ENCODE measurements around the gene DOLK.
A peak's percentile ranks its signal among the peaks of the same experiment; 100 is the strongest.
"Not testable (repeated sequence)": the region's sequence is repeated elsewhere in the genome, so short reads cannot be mapped to it uniquely, and the experiment has no call there.

DOLK gene

DNA sequence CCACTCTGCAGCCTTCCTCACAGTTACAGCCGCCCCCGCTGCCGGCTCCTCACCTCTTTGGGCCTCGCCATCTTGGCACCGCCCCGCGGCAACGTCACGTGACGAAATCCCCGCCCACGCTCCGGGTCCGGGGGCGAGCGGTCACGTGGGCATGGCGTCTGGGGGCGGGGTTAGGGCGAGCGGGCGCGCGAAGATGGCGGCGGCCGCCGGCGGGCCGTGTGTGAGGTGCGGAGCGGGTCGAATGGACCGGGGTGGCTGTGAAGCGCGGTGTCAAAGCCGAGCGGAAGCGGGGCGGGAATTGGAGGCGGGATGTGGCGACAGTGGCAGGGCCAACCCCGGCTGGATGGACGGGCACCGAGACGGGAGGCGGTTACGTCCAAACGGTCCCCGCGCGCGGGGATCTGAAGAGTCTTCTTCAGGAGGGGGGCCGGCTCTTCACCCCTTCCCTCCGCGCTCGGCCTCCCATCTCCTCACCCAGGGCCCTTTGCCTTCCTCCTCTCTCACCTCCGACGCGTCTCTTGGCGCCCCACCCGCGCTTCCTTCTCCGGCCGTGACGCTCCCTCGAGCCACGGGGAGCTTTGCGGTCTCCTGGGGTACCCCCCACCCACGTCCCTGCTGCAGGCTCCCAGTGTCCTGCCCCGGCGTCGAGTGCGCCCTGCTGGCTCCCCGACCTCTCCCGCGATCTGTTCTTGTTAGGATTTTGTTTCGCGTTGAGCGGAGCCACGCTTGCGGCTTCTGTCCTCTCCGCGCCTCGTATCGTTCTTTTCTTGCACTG is at the start of gene DOLK, which contains the start of gene NUP188:
Gene DOLK (minus strand): TSS at position 77 of the 775 bp plus-strand sequence. CDS start 300 bp downstream, outside the sequence.
Gene NUP188 (plus strand): TSS at position 173 of the 775 bp plus-strand sequence. CDS start 21 bp downstream, at position 194.
- DNase-seq (ENCODE audit: low read depth in 3 of 3), result peak; percentile 99 to 100 (median 99)

DNA sequence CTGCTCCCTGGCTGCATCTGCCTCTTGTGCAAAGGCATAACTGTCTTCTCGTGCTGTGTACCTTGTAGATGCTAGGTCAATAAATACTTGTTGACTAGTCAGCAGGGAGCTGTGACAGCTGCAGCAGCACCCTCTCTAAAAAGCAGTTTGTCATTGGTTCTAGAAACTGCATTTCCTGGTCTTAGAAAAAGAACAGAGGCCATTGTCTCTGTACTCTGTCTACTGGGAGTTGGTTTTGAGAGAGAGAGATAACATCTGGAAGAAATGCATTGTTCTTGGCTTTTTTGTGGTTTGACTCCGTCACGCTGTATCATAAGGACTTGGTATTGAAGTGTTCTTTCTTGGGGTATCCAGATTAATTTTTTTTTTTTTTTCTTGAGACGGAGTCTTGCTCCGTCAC is 48.4 kb upstream of the DOLK start:
- DNase-seq (ENCODE audit: low read depth in 3 of 3), result no peak

DNA sequence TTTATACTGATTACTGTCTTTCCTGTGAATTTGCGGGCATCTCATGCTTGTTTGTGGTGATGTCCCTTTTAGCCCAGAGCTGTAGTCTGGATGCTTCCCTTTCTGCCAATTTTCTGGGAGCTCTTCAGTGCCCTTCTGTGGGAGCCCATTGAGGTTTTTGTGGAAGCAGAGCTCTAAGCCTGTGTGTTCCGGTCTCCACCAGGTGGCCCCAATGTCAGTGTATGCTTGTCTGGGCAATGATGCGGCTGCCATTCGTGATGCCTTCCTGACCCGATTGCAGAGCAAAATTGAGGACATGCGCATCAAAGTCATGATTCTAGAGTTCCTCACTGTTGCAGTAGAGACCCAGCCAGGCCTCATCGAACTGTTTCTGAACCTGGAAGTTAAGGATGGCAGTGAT is 45.6 kb upstream of the DOLK start:
- no peak for DNase-seq (ENCODE audit: low read depth in 3 of 3)

DNA sequence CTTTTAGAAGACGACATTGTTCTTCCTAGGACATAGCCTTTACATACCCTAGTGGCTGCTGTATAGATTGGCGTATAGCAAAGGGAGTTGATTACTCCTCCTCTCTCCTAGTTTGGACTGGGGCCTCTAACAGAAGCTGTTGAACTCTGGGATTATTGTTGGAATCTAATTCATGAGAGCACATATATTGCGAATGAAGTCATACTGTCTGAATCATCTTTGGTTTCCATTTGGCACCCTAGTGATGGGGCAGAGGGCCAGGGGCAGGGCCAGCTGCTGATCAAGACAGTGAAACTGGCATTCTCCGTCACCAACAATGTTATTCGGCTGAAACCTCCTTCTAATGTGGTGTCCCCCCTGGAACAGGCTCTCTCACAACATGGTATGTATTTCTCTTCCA is 40.4 kb upstream of the DOLK start:
- DNase-seq (ENCODE audit: low read depth in 3 of 3), result no peak

DNA sequence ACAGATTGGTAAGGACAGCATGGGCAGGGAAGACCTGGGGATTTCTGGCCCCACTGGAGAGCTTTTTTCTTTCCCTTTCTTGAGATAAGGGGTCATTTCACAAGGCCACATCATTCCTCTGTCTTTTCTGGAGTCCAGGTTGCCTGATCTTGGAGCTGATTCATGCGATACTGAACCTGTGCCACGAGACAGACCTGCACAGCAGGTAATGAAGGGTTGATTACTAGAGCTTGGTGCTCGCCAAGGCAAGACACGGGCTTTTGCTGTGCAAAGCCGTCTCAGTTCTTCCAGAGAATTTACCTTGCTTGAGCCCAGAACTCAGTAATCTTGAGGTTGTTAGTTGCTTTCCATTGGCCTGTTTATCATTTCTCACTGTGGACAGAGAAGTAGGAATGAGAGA is 39.3 kb upstream of the DOLK start:
- DNase-seq (ENCODE audit: low read depth in 3 of 3), result no peak

DNA sequence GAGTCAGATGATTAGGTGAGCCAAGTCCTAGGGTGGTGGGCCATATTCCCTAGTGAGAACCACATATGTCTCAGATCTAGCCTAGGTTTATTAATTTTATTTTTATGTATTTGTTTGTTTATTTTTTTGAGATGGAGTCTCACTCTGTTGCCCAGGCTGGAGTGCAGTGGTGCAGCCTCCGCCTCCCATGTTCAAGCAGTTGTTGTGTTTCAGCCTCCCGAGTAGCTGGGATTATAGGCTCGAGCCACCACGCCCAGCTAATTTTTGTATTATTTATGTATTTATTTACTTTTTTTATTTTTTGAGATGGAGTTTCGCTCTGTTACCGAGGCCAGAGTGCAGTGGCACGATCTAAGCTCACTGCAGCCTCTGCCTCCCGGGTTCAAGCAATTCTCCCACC is 36.1 kb upstream of the DOLK start:
- DNase-seq (ENCODE audit: low read depth in 3 of 3), result no peak

DNA sequence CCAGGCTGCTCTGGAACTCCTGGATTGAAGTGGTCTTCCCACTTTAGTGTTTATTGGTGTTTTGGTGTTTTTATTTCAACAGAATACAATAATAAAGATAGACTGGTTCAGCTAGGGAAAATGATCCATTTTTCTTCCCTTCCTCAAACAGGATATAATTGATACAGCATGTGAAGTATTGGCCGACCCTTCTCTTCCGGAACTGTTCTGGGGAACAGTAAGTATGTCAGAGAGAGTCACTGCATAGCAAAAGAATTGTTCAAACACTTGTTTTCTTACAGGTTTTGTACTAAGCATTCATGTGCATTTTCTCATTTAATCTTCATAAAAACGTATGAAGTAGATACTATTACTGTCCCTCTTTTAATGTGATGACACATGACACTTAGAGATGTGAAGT is 31.7 kb upstream of the DOLK start:
- DNase-seq (ENCODE audit: low read depth in 3 of 3), result no peak

DNA sequence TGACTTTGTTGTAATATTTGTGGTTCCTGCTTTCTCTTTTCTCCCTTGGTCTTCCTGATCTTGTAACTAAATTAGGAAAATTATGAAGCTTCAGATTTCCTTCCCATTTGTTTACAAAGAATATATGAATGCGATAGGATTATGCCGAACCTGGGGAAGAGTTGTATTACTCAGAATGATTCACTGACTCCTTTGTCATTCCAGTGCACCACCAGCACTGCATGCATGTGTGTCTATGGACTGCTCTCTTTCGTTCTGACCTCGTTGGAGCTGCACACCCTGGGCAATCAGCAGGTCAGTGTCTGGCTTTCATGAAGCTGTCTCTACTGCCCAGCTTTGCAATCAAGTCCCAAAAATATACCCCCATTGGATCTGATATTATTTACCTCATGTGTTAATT is 25.6 kb upstream of the DOLK start:
- no peak for DNase-seq (ENCODE audit: low read depth in 3 of 3)

DNA sequence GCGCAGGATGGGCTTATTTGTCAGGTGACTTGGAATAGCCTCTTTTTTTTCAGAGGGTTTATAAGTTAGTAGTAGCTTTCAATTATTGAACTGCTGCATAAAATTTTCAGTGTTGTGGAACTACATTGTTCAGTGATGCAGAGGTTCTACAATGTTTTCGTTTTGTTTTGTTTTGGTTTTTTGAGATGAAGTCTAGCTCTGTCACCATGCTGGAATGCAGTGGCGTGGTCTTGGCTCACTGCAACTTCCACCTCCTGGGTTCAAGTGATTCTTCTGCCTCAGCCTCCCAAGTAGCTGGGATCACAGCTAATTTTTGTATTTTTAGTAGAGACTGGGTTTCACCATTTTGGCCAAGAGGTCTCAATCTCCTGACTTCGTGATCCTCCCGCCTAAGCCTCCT is 22.1 kb upstream of the DOLK start:
- no peak for DNase-seq (ENCODE audit: low read depth in 3 of 3)

DNA sequence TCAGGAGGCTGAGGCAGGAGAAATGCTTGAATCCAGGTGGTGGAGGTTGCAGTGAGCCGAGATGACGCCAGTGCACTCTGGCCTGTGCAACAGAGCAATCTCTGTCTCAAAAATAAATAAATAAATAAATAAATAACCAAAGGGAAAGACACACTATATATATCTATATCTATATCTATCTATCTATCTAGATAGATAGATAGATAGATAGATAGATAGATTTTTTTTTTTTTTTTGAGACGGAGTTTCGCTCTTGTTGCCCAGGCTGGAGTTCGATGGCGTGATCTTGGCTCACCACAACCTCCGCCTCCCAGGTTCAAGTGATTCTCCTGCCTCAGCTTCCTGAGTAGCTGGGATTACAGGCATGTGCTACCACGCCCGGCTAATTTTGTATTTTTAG is 14.0 kb upstream of the DOLK start:
- not testable (repeated sequence) for DNase-seq (ENCODE audit: low read depth in 3 of 3)

DNA sequence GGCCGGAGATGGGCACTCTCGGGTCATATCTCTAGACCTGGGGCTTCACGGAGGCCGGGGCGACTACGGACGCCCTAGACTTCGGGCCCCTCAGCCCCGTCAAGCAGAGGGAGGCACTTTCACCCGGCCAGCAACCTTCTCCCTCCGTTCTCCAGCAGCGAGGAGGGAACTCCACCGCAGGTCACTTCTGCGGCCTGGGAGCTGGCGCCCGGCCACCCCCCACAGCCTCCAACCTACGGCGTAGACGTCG is 201 bp downstream of the DOLK start:
- DNase-seq (ENCODE audit: low read depth in 3 of 3), result no peak

DNA sequence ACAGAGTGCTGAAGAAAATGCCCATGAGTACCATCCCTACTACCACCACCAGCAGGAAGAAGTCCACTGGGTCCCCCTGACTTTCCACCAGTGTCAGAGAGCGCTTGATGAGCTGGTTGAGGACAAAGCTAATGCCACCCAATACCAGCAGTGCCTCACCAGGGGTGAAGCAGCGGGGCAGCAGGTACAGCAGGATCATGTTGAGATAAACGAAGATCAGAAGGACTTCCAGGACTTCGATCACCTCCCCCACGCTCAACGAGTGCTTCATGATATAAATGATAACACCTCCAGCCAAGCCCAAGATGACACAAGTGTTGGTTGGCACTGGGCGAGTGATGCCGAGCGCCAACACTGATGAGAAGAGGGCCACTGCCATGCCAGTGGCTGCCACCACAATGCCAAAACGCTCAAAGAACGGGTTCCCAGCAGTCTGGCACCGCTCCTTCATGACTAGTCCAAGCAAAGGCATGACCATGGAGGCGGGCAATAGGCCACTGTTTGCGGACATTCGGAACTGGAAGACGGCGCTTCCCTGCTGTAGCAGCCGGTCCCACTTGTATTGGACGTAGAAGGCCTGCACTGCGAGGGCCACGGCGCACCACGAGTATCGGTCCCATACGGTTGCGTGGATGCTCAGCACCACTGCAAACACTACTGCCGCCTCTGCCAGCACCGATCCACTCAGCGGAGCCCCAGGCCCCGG is 679 bp downstream of the DOLK start:
- no peak for DNase-seq (ENCODE audit: low read depth in 3 of 3)

DNA sequence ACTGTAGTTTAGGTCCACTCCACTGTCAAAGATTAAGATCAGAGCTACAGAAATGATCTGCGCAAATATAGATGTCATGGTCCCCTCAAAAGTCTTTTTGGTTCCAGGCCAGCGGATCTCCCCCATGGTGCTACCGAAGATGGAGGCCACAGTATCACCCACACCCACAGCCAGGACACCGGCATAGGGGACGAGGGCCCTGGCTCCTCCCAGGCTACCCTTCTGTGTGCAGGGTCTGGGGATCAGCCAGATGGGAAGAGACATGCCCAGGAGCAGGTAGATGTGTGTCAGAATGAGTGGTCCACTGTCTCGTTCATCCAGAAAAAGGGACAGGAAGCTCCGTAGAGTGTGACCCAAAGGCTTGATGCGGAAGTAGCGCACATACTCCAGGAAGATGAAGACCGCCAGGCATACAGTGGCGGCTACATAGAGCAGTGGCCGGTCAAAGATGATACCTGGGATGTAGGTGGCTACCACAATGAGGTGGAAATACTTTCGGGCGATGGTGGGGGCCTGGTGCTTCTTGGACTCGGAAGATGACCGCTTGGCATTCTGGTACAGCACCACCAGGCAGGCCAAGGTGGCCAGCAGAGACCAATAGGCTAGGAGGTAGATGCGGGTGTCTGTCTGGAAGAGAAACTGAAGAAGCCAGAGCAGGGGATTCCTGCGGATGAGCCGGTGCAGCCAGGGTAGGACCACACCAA is 1.5 kb downstream of the DOLK start:
- DNase-seq (ENCODE audit: low read depth in 3 of 3), result no peak

DNA sequence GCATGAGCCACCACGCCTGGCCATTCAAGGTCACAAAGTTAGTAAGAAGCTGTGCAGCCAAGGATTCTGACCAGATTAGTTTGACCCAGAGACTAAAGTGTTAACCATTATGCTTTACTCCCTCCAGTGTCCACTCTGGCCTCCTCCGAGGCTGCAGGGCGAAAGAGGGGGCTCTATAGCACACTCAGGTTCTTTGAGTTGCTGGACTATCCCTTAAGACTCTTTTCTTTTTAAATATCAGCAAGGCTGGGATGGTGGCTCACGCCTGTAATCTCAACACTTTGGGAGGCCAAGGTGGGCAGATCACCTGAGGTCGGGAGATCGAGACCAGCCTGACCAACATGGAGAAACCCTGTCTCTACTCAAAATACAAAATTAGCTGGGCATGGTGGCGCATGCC is 2.4 kb downstream of the DOLK start:
- DNase-seq (ENCODE audit: low read depth in 3 of 3), result not testable (repeated sequence)

DNA sequence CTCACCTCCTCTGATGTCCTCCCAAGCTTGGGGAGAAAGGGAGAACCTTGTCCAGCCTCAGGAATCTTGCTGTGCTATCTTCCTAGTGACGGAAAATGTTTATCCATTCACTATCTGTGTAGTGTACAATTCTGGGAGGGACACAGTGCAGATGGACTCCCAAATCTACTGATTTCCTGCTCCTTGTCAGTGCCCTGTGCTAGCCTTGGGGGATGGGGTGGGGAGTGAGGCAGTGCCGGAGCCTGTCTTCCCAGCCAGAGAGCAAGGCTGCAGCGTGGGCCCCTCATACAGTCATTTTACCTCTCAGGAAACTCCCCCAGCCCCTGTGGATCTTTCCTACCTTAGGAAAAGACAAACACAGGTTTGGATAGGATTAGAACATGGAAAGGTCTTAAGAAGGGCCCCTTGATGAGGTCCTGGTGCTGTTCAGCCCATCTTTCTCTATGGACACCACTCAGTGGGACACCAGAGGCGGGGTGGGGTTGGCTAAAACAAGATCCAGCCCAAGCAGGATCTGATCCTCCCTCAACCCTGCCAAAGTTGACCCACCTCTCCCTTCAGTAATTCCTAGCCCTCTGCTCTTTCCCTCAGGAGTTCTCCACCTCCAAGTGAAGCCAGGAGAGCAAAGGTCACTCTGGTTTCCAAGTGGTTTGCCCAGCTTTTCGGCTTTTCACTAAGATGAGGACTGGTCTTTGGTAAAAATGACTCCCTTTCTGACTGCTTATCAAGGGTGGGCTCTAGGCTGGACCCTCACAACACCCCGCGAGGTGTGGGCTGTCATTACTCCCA is 3.4 kb downstream of the DOLK start:
- no peak for DNase-seq (ENCODE audit: low read depth in 3 of 3)

DNA sequence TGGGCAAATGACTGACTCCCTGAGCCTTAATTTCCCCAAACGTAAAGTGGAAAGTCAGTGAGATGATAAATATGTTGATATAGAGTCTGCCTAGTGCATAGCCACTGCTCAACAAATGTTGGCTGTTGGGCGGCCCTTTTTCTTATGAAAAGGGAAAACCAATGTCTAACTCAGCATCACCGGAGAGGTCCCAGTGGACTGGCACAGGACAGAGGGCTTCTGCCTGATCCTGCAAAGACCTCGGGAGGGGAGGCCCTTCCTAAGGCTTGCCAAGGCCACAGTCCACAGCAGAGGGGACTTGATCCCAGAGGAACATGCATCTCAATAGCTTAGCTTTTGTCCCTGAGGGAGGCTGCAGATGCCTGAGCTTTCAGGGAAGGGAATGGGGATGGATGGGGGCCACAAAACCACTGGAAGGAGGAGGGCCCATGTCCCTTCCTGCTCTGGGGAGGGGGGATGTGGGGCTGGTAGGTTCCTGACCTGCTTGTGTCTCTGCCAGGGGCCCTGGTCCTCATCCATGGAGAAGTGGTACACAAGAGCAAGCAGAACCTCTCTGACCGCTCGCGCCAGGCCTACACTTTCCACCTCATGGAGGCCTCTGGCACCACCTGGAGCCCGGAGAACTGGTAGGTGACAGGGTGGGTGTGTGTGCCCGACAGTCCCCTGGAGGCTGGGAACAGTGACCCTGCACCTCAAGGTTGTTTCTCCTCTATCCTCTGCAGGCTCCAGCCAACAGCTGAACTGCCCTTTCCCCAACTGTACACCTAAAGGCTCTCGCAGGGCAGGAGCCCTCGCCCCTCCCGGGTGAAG is 6.3 kb downstream of the DOLK start:
- DNase-seq (ENCODE audit: low read depth in 3 of 3), result no peak

DNA sequence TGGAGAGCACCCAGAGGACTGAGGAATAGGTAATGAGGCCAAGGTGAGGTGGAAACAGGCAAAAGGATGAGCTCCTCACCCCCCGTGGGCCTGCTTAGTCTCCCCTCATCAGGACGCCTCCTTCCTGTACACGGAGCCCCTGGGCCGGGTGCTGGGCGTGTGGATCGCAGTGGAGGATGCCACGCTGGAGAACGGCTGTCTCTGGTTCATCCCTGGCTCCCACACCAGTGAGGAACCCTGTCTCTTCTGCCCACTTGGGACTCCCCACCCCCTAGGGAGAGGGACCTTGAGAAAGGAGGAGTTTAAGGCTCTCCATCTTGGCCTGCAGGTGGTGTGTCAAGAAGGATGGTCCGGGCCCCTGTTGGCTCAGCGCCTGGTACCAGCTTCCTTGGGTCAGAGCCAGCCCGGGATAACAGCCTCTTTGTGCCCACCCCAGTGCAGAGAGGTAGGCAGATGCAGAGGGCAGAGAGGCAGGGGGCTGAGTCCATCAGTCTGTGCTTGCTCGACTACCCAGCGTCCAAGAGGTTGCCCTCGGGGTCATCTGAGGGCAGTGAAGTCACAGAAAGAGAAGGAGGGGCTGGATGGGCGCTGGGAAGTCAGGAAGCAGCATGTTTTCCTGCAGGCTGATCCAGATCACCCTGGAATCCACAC is 7.0 kb downstream of the DOLK start:
- DNase-seq (ENCODE audit: low read depth in 3 of 3), result no peak

DNA sequence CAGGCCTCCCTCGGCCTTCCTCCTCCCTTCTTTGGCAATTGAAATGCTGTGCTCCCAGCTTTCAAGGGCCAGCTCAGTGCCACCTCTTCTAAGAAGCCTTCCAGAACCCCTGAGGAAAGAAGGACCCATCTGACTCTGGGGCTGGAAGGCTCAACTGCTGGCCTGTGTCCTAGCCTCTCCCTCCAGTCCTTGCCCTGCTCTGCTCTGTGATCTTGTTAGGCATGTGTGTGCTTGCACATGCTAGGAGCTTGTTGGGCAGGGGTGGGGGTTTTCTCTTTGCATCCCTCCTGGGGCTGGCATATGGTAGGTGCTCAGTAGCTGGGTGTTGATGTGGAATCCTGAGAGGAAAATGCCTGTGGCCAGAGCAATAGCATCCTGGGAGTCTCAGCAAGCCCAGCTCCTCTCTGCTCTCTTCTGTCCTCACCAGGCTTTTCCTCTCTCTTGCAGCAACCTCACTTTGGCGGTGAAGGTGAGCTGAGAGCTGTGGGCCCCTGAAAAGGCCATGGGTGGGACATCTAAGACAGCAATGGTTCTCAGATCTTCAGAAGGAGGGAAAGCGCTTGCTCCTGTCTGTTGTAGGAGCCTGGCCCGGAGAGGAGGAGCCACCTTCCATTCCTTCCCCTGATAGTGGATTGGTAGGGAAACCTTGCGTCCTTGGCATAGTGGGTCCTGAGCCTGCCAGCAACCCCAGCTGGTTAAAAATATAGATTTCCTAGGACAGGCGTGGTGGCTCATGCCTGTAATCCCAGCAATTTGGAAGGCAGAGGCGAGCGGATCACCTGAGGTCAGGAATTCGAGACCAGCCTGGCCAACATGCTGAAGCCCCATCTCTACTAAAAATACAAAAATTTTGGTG is 9.9 kb downstream of the DOLK start:
- no peak for DNase-seq (ENCODE audit: low read depth in 3 of 3)

DNA sequence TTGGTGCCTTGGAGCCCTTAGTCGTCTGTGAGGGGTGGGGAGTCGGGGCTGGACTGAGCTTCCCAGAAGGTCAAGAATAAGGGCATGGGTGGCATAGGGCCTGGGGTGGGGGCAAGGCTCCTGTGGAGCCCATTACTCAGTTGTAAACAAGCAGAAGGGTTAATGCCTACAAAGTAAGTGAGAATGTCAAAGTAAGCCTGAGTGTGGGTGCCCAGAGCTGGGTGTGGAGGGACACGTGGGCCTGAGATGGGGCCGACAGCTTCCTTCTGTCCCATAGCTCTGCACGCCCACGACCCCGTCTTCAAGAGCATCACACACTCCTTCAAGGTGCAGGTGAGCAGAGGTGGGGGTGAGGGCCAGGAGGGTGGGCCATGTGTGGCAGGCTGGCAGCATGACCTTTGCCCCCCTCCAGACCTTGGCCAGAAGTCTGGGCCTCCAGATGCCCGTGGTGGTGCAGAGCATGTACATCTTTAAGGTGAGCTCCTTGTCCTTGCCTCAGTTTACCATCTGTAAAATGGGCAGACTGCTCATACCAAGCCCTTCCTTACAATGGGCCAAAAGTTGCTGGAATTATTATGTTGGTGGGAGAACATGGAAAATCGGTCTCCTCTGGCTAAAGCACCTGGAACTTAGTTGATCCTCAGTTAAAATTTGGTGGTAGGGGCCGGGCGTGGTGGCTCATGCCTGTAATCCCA is 11.1 kb downstream of the DOLK start:
- DNase-seq (ENCODE audit: low read depth in 3 of 3), result no peak

Measured in stimulated activated CD4-positive, alpha-beta T cell treated with anti-CD3 and anti-CD28 coated beads, TNF-alpha, amount 100 ng/mL, for 4 hours (primary cell).